Ecto neural progenitor cell (in vitro differentiated cells): ENCODE data around the gene SFMBT2.

ENCODE experiments used
- DNase-seq: peaks from one replicate; pipeline ENCODE4 v3.0.0-alpha.2; 2018; ENCODE audit warnings: low spot score

The SFMBT2 gene

DNA sequence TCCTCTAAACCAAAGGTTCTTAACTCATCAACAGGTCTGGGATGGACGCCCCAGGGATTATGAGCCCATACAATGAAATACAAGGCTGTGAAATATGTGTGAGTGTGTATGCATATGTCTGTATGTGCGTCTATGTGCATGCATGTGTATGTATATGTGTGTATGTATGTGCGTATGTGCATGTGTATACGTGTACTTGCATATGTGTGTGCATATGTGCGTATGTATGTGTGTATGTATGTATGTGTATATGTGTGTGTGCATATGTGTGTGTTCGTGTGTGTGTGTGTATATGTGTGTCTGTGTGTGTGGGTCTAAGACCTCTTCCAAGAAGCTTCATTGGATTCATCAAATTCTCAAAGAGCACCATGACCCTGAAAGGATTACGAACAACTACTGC is 112.3 kb downstream of the SFMBT2 start:
- no peak for DNase-seq

DNA sequence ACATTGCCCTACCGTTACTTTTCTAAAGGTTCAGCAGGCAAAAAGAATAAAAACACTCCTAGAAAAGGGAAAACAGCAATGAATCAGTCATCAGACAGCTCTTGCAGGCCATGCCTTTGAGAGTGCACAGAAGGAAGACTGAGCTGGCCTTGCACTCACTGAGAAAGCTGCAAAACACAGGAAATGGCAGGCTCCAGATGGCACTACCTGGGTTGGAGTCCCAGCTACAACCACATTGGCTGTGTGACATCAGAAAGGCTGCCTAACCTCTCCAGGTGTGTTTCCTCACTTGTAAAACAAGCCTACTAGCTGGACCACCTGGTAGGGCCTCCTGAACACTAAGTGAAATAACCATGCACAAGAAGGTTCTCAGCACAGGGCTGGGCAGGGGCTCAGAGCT is 113.7 kb downstream of the SFMBT2 start:
- DNase-seq = no peak

DNA sequence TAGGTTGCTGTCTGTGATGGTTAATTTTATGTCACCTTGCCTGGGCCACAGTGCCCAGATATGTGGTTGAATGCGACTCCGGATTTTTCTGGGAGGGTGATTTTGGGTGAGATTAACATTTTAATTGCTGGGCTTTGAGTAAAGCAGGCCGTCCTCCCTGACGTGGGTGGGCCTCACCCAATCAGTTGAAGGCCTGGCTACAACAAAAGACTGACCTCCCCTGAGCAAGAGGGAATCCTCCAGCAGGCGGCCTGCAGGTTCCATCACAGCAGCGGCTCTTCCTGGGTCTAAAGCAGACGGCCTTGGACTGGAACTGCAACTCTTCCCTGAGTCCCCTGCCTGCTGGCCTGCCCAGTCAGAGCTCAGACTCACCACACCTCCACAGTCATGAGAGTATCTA is 114.2 kb downstream of the SFMBT2 start:
- no peak for DNase-seq

DNA sequence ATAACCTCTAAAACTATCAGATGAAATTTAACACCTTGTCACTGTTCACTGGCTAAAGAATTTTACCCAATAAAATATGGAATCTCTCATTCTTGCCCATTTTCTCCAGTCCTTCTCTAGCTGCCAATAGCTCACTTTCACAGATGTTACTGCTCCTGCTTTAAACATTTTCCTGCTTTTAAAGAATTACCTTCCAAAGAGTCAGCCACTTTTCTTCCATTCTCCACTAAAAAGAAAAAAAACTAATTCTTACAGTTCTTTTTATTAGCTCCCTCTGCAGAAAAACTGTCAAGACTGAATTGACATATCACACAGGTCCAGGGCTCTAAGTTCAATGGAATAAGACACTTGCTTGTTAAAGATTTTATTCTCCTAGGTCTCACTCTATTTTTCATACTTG is 114.8 kb downstream of the SFMBT2 start:
- DNase-seq = no peak

DNA sequence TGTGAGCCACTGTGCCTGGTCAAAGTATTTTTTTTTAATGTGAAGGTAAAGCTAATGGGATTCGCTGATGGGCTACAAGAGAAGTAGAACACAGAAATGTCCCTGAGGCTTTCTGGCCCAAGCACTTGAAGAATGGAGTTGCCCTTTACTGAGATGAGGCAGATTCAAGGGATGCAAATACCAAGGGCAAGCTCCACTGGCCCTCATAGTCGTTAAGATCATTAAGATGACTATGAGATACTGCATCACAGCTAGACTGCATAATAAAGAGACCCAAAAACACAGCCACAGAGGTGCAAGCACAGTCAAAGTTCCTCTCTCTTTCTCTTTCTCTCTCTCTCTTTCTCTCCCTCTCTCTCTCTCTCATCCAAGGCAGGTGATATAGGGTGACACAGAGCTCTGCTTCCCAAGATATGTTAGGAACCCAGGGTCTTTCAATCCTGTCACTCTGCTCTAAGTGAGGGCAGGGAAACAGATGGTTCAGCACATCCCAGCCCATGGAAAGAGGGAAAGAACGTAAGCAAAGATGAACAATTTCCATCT is 117.4 kb downstream of the SFMBT2 start:
- DNase-seq = no peak

DNA sequence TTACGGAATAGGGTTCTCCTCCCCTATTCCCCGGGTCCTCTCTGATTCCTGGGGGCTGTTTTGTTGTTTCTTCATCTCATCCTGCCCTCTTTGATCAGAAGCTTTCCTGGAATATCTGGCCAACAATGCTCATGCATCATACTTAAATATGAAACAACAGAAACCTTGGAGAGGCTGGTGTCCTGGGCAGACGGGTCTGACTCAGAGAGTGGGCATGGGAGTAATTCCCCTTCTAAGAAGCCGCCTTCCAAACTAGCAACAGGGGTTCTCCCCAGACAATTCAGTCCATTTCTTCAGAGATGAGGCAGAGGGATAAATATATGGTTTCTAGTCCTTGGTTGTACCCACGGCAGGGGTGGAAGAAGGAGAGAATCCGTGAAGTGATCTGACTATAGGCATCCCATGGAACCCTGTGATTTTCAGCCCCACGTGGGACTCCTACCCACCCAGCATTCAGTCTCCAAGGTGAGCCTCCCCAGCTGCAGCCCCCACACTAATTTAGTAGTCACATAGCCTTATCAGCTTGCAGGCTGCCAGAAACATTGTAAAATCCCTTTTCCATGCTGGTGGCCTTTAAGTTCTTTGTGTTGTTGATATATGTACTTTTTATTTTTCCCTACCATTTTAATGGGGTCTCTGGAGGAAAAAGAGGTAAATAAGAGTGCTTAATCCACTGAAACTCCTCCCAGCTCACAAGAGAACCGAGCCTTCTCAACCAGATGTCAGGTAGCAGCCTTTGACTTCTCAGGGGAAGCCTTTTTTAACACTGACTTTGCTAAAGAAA is 119.2 kb downstream of the SFMBT2 start:
- no peak for DNase-seq

DNA sequence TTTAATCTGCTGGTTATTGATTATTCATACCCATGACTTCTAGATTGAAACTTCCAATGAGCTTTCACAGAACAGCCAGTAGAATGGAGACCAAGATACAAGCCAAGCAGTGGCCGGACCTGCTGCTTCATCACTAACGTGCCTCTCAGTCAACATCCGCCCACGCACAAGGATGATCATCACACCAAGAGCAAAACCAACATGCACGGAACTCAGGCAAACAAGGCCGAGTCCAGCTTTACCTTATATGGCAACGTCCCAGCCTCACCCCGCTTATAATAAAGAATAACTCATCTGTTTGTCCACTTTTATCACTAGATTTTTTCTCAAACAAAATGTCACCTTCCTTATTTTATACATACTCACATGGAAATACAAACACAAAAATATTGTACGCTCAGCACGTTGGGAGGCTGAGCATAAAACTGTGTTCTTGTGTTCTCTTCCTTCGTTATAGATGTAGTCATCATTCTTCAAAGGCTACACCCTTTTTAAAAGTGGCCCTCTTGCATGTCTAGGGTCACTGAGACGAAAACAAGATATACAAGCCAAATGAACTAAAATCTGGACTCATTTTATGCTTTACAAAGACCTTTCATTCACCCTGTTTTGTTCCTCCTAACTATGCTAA is 122.7 kb downstream of the SFMBT2 start:
- peak; percentile 14 for DNase-seq

DNA sequence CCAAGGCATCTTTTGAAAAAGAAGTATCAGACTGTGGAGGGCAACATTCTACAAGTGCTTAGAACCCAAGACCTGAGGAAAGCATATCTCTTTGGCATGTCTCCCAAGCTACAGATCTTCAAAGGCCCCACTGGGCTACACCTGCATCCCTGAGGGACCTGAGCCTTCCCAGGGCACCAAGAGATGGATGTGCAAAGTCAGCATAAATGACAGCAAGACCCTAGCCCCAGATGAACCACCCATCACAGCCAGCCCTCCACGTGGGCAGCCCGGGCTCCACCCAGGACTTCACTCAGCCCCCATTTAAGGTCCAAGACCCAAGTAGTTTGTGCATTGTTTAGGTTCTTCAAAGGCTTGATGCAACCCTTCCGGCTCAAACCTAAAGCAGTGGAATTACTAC is 123.5 kb downstream of the SFMBT2 start:
- no peak for DNase-seq

DNA sequence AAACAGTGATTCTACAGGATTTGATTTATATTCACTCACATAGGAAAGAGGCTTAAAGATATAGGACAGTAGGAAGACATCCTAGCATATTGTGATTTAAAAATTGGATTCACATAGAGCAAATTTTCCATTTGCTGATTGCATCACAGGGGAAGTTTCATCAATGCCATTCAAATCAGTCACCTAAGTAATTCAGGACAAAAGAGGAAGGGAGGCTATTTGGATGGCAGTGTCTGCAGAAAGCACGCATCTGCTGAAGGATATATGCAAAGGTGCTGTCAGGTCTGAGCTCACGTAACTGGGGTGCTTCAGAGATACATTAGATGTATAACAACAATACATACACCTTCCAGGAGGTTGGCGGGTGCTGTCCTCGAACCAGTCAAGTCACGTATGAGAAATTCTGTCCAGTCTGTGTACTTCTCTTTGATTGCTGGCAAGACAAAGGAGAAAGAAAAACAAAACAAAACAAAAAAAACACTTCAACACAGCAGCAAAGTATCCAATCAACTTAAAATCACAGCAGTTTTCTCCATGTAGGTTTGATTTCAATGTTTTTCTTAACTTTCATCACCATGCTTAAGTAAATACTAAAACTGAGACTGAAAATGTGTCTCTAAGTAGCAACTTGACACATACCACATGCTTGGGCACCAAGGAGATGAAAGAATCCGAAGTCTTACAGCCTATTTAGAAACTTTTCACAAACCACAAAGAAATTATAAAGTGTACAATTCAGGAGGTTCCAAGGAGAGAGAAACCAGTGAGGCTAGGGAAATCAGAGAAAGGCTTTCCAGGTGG is 125.1 kb downstream of the SFMBT2 start:
- DNase-seq = no peak

DNA sequence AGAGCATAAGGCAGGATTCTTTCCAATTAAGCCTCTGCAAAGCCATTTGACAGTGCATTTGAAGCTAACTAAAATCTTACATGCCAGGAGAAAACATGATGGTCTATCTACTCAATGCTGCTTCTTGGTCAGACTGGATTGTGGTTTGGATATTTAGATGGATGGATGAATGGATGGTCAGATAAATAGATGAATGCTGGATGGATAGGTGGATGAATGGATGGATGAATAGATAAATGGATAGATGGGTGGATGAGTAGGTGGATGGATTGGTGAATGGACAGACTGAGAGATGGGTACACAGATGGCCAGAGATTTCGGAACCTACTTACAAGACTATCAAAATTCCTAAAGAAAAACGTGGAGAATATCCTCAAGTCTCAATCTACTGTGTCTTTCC is 127.6 kb downstream of the SFMBT2 start:
- no peak for DNase-seq

DNA sequence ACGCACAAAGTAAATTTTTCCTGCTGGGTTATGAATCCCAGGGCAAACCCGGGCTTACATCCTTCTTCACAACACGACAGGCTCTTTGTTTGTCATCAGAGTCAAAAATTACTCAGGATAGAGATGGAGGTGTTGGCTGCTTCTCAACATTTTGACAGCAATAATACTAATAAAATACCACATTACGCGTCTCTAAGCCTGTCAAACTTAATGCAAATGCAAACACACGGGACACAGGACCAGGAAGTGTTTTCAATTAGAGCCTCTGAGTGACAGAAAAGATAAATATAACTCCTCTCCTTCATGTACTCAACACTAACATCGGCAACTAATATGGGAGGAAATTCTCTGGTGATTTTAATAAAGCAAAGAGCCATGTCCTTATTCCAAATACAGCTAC is 128.4 kb downstream of the SFMBT2 start:
- DNase-seq = no peak

DNA sequence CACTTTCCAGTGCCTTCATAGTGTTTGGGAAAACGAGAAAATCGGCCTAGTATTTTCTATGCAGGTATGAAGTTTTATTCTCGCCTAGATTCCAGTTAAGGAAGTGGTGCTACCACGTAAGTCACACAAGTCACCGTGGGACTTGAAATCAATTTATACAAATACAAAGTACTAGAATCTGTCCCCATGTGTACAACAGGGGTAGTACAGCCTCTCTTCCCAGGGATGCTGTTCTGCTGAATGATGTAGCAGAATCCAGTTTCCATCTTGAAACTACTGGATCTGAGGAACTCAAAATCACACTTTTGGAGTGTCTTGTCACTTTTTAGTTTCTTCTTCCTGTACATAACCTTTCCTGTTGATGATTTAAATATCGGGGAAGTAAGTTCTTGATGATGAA is 129.4 kb downstream of the SFMBT2 start:
- no peak for DNase-seq

DNA sequence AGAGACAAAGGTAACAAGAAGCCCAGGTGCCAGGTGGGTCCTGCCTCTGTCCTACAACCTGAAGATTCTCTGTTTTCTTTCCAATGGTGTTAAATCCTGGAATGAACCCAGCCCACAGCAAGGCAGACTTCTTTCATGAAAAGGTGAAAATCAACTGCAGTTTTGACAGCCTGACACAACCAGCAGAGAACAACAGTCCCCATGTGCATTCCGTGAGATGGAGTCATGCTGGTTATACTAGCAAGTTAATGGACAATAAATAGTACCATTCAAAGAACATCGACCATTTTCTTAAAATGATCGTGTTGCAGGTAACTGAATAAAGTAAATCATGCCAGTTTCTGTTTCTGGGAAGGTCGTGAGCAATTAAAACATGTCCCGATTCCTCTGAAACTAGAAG is 131.5 kb downstream of the SFMBT2 start:
- no peak for DNase-seq

DNA sequence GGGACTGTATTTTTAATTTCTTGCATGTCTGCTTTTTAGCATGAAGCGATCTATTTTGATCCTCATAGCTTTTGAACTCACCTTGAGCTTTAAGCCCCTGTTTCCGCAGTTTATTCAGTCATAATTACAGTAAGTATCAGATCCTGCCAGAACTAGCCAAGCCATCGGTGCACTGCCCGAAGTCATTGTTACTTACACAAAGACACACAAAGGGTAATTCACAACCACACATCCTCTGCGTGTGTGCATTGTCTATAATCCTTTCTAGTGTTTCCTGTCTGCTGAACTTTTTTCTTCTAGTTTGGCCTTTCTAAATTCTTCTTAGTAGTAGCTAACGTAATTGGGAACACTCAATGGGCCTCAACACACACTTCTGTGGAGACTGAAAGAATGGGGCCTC is 133.0 kb downstream of the SFMBT2 start:
- no peak for DNase-seq

DNA sequence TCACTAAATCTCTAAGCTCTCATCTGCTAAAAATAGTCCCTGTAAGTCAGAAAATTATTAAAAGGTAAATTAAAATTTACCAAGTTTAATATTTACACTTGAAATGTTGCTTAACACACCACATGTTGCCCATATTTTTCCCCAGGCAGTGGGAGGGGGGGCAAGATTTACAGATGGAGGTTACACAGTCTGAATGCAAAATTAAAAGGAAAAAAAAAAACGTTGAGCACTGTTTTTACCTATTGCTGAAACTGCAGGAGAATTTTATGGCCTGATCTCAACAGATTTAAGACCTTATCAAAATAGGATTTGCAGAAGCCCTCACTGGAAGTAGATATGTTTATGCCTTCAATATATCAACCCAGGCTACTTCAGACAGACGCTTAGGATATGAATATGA is 133.4 kb downstream of the SFMBT2 start:
- no peak for DNase-seq

DNA sequence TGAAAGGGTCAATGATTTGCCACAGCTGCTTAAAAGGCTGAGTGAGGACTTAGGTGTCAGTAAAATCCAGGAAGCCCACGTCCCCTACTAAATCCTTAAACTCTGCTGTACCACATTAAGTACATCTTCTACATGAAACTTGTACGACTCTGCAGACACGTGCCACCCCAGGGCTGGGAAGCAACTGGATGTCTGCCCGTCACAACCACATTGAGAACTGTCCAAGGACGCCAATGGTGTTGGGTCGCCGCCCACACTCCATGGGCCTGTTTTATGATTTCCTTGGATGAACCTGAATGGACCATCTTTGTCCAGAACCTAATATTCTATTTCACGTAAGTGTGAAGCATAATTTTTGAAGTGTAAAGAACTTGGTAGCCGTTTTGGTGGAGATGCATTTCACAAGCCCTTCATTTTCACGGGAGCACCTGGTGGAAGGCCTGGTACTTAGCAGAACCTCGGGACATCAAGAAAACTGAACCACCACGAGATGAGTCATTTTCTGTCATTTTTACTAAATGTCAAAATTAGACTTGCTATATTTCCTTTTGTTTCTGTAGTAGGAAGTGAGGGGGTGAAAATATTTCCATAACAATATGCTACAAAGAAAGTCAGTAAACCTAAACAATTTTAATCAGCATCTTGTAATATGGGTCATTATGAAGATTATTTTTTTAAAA is 134.9 kb downstream of the SFMBT2 start:
- DNase-seq = no peak

DNA sequence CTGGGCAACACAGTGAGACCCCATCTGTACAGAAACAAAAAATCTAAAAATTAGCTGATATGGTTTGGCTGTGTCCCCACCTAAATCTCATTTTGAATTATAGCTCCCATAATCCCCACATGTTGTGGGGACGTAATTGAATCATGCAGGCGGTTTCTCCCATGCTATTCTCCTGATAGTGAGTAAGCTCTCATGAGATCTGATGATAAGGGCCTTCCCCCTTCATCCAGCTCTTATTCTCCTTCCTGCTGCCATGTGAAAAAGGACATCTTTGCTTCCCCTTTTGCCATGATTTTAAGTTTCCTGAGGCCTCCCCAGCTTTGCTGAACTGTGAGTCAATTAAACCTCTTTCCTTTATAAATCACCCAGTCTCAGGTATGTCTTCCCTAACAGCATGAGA is 136.5 kb downstream of the SFMBT2 start:
- DNase-seq = no peak

DNA sequence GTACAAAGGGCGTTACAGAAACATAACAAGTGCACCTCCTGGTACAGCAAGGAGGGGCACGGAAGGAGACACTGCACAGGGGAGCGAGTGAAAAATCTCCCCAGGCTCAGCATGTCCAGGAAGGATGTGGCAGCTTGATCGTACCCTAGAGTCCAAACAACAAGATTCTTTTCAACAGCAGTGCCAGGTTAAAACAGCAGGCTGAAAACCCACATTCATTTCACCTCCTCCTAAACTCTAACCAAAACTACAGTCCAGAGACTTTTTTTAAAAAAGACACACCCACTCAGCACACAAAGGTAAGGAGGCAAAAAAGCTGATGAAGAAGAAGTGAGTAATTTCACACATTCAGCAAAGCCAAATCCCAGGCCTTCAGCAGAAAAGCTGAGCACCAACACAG is 138.8 kb downstream of the SFMBT2 start:
- no peak for DNase-seq

DNA sequence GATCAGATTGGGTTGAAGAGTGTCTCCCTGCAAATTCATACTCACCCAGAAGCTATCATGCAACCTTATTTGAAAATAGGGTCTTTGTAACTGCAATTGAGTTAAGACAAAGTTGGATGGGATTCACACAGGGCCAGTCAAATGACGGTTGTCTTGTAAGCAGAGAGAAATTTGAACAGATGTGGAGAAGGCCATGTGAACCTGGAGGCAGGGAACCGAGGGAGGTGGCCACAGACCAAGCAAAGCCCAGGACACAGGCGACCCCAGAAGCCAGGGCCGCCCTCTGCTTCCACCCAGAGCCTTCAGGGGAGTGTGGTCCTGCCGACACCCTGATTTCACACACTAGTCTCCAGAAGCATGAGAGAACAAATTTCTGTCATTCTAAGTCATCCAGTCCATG is 140.8 kb downstream of the SFMBT2 start:
- no peak for DNase-seq

DNA sequence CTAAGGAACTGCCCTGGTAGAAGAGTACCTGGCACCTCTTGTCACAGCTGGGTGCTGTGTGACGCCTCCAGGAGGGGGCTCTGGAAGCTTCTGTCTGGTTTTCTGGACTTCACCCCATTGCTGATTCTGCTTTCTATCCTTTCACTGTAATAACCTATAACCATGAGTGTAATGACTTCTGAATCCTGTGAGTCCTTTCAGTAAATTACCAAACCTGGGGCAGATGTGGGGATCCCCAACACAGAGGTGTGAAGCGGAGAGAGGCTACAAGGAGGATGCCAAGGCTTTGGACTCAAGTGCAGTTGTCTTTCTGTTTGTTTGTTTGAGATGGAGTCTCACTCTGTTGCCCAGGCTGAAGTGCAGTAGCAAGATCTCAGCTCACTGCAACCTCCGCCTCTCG is 143.7 kb downstream of the SFMBT2 start:
- no peak for DNase-seq

DNA sequence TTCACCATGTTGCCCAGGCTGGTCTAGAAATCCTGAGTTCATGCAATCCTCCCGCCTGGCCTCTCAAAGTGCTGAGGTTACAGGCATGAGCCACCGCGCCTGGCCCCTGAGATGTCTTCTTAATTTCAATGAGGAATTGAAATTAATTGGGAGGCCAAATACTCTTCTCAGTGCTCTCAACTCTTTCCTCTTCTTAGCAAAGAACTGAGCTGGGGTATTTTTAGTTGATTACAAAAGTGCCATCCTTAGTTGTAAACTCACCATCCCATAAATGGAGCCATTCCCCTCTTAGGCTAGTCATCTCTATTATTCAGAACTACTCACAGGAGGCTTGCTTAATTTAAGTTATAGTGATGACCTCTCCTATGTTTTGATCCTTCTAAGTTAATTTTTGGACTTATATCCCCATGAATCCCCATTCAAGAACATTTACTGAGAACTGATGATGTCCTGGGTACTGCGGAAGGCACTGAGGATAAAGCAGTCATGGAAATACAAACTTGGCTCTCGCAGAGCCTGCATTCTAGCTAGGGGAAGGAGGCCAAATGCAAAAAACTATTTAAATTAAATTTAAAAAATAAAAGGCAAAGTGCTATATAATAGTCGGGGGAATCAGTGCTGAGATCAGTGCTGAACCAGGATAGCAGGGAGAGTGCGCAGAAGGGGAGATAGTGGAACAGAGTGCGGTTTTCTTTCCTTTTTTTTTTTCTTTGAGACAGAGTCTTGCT is 145.3 kb downstream of the SFMBT2 start:
- no peak for DNase-seq

DNA sequence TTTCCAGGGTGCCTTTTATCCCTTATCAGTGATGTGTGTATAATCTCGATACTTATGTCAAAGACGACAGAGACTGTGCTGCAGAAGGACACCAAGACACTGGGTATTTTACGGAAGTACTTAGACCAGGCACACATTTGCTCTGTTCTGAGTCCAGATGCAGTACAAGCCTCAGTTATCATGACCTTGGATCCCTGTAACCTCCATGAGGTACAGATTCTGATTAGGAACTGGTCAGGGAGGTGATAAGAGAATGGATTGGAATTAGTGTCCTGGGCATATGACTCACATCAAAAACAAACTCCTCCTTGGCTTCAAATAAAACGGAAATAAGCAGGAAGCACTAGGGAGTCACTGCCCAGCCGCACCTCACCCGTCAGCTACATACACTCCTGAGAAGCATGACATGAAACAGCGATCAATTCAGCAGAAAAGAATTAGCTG is 146.5 kb downstream of the SFMBT2 start:
- no peak for DNase-seq
